HepG2 (cell line): Measurements from ENCODE around the gene CHID1. TPM values are rescaled to one million over a fixed set of nuclear protein-coding genes. Genes with fewer than 3 reads are reported as not detected.

ENCODE experiments used
- ARNTL ChIP-seq: sonication (generic); formaldehyde crosslinking; IDR thresholded peaks from 2 replicates; pipeline ENCODE4 v1.4.0; 2020; ENCODE audit warnings: mild to moderate bottlenecking, missing genetic modification reagents
- CCAR2 ChIP-seq: fragments of 200-400 bp; formaldehyde crosslinking; optimal IDR thresholded peaks from 2 replicates; pipeline ENCODE3; 2018; ENCODE audit warnings: low read depth, mild to moderate bottlenecking, low read length, moderate library complexity
- FIP1L1 ChIP-seq: fragments of 200-400 bp; formaldehyde crosslinking; IDR thresholded peaks from 2 replicates; pipeline ENCODE4 v1.6.1; 2018; ENCODE audit warnings: low read depth, mild to moderate bottlenecking, low read length, moderate library complexity, borderline replicate concordance; ENCODE audit not compliant: insufficient read depth
- HIVEP1 ChIP-seq: sonication (generic); formaldehyde crosslinking; IDR thresholded peaks from 2 replicates; pipeline ENCODE4 v1.4.0; 2020; ENCODE audit warnings: mild to moderate bottlenecking, missing genetic modification reagents
- NFRKB ChIP-seq: fragments of 450-650 bp; IDR thresholded peaks from 2 replicates; pipeline ENCODE4 v1.6.1; 2017
- NFYC ChIP-seq: IDR thresholded peaks from 2 replicates; pipeline ENCODE4 v1.6.1; 2016; ENCODE audit warnings: missing genetic modification reagents, missing compliant biosample characterization
- RELA ChIP-seq: sonication (generic); formaldehyde crosslinking; IDR thresholded peaks from 2 replicates; pipeline ENCODE4 v1.4.0; 2020; ENCODE audit warnings: missing genetic modification reagents
- TGIF2 ChIP-seq: IDR thresholded peaks from 2 replicates; pipeline ENCODE4 v1.6.1; 2016; ENCODE audit warnings: control low read depth, missing compliant biosample characterization
- YEATS4 ChIP-seq: sonication (generic); formaldehyde crosslinking; IDR thresholded peaks from 2 replicates; pipeline ENCODE4 v1.4.0; 2020; ENCODE audit warnings: missing genetic modification reagents, borderline replicate concordance
- ZNF337 ChIP-seq: sonication (generic); formaldehyde crosslinking; IDR thresholded peaks from 2 replicates; pipeline ENCODE4 v1.5.1; 2020; ENCODE audit warnings: missing genetic modification reagents, low read depth, mild to moderate bottlenecking, borderline replicate concordance
- ZNF468 ChIP-seq: sonication (generic); formaldehyde crosslinking; IDR thresholded peaks from 2 replicates; pipeline ENCODE4 v1.8.0; 2022; ENCODE audit warnings: mild to moderate bottlenecking, moderate library complexity, missing genetic modification reagents
- ZNF501 ChIP-seq: sonication (generic); formaldehyde crosslinking; IDR thresholded peaks from 2 replicates; pipeline ENCODE4 v1.5.1; 2020; ENCODE audit warnings: mild to moderate bottlenecking, moderate library complexity, missing genetic modification reagents
- ZNF614 ChIP-seq: IDR thresholded peaks from 2 replicates; pipeline ENCODE4 v1.6.1; 2018; ENCODE audit warnings: missing biosample characterization, missing genetic modification reagents, inconsistent platforms, borderline replicate concordance
- polyA plus RNA-seq, 8 experiments: library from polyadenylated mRNA; depleted of rRNA in 3 of 8; stranded (reverse) in 7 of 8; unstranded in 1 of 8; fragments of >200 nt; fragmentation: Illumina TruSeq in 4 of 8; extraction: Trizol in 4 of 8; gene quantifications; 2 replicates each; pipeline versions ENCODE4 v1.2.1 to v1.2.3, GENCODE V29; 2011 to 2016; ENCODE audit warnings: low read depth in 4 of 8, missing spikeins in 1 of 8, mixed read lengths in 1 of 8; ENCODE audit not compliant: insufficient read depth in 1 of 8
- total RNA-seq, 5 experiments: library from RNA; depleted of rRNA; stranded (reverse); fragments of >200 nt; fragmentation: Illumina TruSeq; extraction: Trizol; gene quantifications; 2 replicates each; pipeline ENCODE4 v1.2.3, GENCODE V29; 2016; ENCODE audit warnings: low read depth in 1 of 5
- TF ChIP-seq, protein P1 (sequence below): sonication (generic); formaldehyde crosslinking; IDR thresholded peaks from 2 replicates; pipeline ENCODE4 v1.5.1; 2020; ENCODE audit warnings: mild to moderate bottlenecking, missing genetic modification reagents, moderate library complexity
- TF ChIP-seq, protein P2 (sequence below): sonication (generic); formaldehyde crosslinking; IDR thresholded peaks from 2 replicates; pipeline ENCODE4 v1.4.0; 2020; ENCODE audit warnings: missing genetic modification reagents, borderline replicate concordance
- TF ChIP-seq, protein P3 (sequence below): IDR thresholded peaks from 2 replicates; pipeline ENCODE4 v1.6.1; 2018; ENCODE audit warnings: missing genetic modification reagents
- TF ChIP-seq, protein P4 (sequence below): sonication (generic); formaldehyde crosslinking; IDR thresholded peaks from 2 replicates; pipeline ENCODE4 v1.8.1; 2023; ENCODE audit warnings: mild to moderate bottlenecking, missing genetic modification reagents, borderline replicate concordance
- TF ChIP-seq, protein P5 (sequence below): sonication (generic); formaldehyde crosslinking; IDR thresholded peaks from 2 replicates; pipeline ENCODE4 v1.4.0; 2020; ENCODE audit warnings: missing genetic modification reagents

Gene CHID1
- total and polyA plus RNA-seq, 2 of the 13 experiments (the other 11 are each of a cell fraction or from before 2014, with no cell fraction given), result 65.1 to 93.6 TPM

DNA sequence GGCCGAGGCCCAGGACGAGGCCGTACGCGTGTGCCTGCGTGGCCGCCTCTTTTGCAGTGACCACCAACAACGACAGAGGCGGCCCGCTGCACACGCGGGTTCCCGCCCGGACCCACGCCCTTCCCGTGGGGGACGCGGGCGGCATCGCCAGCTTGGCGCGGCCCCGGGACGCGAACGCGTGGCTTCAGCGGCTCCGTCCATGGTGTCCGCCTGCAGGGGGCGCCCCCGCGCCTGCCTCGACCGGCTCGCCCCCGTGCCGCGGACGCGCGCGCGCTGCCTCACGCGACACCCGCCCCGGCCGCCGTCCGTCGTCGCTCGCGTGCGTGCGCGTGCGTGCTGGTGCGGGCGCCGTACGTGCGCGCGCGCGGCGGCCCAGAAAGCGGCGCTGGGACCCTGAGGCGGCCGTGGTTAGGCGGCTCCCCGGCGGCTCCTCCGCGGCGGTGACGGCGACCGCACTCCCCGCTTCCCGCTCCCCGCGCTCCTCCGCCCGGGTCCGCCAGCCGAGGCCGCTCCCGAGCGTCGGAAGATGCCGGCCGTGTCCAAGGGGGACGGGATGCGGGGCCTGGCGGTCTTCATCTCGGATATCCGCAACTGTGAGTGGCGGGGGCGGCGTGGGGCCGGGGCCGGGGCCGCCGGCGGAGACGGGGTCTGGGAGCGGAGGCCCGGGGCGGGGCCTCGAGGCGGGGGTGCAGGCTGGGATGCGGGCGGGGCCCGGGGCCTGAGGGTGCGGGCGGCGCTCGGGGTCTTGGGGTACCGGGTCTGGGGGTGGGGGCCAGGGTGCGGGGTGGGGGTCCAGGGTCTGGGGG lies 15.1 kb upstream of the CHID1 start, which contains the start of gene AP2A2 (continued):
- TF ChIP-seq, protein P1, sequence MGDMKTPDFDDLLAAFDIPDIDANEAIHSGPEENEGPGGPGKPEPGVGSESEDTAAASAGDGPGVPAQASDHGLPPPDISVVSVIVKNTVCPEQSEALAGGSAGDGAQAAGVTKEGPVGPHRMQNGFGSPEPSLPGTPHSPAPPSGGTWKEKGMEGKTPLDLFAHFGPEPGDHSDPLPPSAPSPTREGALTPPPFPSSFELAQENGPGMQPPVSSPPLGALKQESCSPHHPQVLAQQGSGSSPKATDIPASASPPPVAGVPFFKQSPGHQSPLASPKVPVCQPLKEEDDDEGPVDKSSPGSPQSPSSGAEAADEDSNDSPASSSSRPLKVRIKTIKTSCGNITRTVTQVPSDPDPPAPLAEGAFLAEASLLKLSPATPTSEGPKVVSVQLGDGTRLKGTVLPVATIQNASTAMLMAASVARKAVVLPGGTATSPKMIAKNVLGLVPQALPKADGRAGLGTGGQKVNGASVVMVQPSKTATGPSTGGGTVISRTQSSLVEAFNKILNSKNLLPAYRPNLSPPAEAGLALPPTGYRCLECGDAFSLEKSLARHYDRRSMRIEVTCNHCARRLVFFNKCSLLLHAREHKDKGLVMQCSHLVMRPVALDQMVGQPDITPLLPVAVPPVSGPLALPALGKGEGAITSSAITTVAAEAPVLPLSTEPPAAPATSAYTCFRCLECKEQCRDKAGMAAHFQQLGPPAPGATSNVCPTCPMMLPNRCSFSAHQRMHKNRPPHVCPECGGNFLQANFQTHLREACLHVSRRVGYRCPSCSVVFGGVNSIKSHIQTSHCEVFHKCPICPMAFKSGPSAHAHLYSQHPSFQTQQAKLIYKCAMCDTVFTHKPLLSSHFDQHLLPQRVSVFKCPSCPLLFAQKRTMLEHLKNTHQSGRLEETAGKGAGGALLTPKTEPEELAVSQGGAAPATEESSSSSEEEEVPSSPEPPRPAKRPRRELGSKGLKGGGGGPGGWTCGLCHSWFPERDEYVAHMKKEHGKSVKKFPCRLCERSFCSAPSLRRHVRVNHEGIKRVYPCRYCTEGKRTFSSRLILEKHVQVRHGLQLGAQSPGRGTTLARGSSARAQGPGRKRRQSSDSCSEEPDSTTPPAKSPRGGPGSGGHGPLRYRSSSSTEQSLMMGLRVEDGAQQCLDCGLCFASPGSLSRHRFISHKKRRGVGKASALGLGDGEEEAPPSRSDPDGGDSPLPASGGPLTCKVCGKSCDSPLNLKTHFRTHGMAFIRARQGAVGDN (CRISPR knock-in tag), result peak; percentile 10
- no peak for TF ChIP-seq ZNF337 (CRISPR knock-in tag)
- no peak for TF ChIP-seq ZNF614 (CRISPR knock-in tag)
- TF ChIP-seq ZNF501 (CRISPR knock-in tag), result no peak
- no peak for TF ChIP-seq ARNTL (CRISPR knock-in tag)
- TF ChIP-seq CCAR2, result no peak
- TF ChIP-seq, protein P2, sequence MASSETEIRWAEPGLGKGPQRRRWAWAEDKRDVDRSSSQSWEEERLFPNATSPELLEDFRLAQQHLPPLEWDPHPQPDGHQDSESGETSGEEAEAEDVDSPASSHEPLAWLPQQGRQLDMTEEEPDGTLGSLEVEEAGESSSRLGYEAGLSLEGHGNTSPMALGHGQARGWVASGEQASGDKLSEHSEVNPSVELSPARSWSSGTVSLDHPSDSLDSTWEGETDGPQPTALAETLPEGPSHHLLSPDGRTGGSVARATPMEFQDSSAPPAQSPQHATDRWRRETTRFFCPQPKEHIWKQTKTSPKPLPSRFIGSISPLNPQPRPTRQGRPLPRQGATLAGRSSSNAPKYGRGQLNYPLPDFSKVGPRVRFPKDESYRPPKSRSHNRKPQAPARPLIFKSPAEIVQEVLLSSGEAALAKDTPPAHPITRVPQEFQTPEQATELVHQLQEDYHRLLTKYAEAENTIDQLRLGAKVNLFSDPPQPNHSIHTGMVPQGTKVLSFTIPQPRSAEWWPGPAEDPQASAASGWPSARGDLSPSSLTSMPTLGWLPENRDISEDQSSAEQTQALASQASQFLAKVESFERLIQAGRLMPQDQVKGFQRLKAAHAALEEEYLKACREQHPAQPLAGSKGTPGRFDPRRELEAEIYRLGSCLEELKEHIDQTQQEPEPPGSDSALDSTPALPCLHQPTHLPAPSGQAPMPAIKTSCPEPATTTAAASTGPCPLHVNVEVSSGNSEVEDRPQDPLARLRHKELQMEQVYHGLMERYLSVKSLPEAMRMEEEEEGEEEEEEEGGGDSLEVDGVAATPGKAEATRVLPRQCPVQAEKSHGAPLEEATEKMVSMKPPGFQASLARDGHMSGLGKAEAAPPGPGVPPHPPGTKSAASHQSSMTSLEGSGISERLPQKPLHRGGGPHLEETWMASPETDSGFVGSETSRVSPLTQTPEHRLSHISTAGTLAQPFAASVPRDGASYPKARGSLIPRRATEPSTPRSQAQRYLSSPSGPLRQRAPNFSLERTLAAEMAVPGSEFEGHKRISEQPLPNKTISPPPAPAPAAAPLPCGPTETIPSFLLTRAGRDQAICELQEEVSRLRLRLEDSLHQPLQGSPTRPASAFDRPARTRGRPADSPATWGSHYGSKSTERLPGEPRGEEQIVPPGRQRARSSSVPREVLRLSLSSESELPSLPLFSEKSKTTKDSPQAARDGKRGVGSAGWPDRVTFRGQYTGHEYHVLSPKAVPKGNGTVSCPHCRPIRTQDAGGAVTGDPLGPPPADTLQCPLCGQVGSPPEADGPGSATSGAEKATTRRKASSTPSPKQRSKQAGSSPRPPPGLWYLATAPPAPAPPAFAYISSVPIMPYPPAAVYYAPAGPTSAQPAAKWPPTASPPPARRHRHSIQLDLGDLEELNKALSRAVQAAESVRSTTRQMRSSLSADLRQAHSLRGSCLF (CRISPR knock-in tag), result no peak
- no peak for TF ChIP-seq HIVEP1 (CRISPR knock-in tag)
- TF ChIP-seq ZNF468 (CRISPR knock-in tag), result no peak
- no peak for TF ChIP-seq FIP1L1
- peak; percentile 45; the same call in 1 of the 2 replicates for TF ChIP-seq YEATS4
- no peak for TF ChIP-seq NFRKB
- no peak for TF ChIP-seq TGIF2
- TF ChIP-seq, protein P3, sequence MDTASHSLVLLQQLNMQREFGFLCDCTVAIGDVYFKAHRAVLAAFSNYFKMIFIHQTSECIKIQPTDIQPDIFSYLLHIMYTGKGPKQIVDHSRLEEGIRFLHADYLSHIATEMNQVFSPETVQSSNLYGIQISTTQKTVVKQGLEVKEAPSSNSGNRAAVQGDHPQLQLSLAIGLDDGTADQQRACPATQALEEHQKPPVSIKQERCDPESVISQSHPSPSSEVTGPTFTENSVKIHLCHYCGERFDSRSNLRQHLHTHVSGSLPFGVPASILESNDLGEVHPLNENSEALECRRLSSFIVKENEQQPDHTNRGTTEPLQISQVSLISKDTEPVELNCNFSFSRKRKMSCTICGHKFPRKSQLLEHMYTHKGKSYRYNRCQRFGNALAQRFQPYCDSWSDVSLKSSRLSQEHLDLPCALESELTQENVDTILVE (CRISPR knock-in tag), result no peak
- TF ChIP-seq NFYC (CRISPR knock-in tag), result no peak
- TF ChIP-seq, protein P4, sequence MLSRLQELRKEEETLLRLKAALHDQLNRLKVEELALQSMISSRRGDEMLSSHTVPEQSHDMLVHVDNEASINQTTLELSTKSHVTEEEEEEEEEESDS (CRISPR knock-in tag), result no peak
- TF ChIP-seq RELA, result no peak
- TF ChIP-seq, protein P5, sequence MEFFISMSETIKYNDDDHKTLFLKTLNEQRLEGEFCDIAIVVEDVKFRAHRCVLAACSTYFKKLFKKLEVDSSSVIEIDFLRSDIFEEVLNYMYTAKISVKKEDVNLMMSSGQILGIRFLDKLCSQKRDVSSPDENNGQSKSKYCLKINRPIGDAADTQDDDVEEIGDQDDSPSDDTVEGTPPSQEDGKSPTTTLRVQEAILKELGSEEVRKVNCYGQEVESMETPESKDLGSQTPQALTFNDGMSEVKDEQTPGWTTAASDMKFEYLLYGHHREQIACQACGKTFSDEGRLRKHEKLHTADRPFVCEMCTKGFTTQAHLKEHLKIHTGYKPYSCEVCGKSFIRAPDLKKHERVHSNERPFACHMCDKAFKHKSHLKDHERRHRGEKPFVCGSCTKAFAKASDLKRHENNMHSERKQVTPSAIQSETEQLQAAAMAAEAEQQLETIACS (CRISPR knock-in tag), result peak; percentile 98
